NCI-H1092 treated with DMSO at 0.1 percent for 48 hours (cell line): Measurements from ENCODE around the gene STK36.

Experiments
- DNase-seq: peaks from one replicate; lab custom pipeline; 2025; lab: John Stamatoyannopoulos, UW

Gene STK36

DNA sequence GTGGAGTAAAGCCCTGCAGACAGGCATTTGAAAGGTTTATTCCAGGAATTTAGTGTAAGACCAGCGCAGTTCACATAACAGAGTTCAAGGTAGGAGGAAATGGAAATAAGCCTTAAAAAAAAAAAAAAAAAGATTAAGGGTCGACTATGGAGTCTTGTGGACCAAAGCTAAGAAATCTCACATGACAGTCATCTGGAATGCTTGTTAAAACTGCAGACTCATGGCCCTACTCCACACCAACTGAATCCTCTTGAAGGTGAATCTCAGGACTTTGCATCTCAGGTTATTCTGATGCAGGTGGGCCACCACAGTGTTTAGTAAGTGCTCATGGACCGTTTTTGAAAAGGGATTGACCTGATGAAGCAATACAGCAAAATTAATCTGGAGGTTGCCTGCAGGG, 47.6 kb downstream of the STK36 start:
- DNase-seq: no peak

DNA sequence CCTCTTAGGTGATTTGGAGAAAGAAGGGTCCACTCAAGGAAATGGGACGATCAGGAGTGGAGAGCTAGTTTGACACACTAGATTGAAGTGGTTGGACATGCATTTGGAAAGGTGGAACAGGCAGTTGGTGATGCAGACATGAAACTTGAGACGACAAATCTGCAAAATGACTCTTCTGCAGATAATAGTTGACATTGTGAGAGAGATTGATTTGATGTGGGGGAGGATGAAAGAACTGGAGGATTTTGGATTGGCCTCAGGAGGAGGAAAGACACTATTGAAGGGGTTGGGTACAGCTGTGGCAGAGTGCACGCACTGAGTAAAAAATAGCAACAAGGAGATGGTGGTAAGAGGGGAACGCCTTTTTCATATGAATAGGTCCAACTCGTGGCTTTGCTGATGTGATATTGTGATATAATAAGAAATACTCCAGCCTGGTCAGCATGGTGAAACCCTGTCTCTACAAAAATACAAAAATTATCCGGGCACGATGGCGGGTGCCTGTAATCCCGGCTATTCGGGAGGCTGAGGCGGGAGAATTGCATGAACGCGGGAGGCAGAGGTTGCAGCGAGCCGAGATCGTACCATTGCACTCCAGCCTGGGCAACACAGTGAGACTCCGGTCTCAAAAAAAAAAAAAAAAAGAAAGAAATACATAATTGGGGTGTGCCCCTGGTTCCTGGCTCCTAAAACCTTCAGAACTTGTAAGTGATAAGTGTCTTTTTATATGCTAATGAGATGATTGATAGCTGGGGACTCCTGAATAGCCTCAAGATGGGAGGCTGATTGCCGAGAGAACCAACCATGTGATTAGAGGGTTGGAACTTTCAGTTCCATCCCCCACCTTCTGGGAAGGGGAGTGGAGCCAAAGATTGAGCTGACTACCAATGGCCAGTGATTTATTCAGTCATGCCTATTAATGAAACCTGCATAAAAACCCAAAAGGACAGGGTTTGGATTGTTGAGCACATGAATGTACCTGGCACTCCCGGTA, 48.5 kb downstream of the STK36 start:
- no peak for DNase-seq

DNA sequence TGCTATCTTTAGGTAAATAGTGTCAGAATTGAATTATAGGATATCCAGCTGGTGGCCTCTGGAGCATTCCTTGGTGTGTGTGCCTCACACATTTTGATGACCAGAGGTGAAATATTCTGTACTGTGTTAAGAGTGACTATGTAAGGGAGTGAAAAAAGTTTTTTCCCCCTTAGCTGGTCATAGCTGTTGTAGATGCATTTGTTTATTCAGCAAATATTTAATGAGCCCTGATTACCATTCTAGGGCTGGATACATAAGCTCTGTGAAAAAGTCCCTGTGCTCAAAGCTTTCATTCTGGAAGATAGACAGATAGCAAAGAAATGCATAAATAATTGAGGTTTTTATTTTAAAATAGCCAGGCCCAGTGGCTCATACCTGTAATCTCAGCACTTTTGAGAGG, 49.6 kb downstream of the STK36 start:
- no peak for DNase-seq

DNA sequence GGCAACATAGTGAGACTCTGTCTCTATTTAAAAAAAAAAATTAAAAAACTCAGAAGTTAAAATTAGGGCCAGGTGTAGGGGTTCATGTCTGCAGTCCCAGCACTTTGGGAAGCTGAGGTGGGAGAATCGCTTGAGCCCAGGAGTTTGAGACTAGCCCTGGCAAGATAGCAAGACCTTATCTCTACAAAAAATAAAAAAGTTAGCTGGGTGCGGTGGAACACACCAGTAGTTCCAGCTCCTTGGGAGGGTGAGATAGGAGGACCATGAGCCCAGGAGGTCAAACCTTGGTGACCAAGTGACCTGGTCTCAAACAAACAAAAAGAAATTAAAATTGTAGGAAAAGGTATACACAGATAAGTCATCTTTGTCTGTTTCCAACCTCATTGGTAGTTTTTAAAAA, 50.0 kb downstream of the STK36 start:
- no peak for DNase-seq

DNA sequence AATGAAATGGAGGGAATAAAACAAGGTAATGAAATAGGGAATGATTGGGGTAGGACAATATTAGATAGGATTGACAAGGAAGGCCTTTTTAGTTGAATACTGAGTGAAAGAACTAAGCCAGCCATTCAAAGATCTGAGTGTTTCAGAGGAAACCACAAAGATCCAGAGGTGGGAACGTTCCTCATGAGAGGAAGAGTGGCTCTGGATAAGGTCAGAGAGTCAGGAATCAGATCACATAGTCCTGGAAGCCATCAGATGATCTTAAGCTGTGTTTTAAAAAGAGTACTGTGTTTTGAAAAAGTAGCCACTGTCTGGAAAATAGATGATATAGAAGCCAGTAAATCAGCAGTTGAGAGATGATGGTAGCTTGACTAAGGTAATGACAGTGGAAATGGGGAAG, 50.5 kb downstream of the STK36 start:
- no peak for DNase-seq

DNA sequence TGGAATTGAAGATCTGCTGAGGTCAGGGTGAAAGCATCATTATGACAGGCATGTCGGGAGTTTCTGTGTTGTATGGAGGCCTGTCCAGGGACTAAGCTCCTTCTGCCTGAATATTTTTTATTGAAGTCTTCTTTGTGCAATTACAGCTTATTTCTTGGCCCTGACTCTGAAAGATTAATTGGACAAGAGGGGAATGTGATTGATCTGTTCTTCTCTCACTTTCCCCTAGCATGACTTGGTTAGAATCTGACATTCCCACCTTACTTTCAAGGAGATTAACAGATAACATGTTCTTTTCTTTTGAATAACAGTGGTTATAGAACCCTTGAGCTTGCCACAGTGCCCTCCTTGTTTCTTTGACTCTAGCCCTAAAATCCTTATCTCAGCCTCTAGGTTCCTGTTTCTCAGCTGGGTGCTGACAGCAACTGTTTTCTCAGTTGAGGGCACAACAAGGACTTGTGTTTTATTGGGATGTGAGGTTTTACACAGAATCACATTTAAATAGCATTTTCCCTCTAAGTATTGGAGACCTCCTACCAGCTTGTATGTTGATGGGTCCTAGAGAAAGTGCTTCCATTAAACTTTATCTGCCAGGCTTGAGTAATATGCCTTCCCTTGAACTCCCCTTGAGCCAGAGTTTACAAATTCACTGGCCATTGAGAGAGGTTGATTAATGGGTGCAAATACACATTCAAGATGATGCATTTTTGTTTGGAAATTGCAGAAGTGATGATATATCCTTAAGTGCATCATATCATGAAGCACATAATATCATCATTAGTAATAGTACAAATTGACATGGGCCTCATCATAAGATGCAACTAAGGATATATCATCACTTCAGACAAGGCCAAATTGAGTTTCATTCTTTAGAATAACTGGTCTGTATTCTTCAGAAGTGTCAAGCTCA, 51.2 kb downstream of the STK36 start:
- no peak for DNase-seq

DNA sequence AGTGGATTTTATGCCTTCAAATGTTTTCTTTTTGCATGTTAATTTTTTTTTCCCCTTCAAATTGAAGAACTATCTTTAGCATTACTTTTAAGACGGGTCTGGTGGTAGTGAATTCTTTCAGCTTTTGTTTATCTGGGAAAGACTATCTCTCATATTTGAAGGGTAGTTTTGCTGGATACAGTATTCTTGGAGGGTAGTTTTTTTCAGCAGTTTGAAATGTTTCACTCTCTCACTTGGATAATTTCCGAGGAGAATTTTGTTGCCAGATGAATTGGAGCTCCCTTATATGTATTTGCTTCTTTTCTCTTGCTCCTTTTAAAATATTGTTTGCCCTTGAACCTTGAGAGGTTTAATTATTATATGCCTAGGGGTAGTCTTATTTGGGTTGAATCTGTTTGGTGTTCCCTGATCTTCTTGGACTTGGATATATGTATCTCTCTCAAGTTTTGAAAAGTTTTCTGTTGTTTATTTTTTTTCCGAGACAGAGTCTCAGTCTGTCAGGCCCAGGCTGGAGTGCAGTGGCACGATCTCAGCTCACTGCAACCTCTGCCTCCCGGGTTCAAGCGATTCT, 54.2 kb downstream of the STK36 start:
- DNase-seq: no peak

DNA sequence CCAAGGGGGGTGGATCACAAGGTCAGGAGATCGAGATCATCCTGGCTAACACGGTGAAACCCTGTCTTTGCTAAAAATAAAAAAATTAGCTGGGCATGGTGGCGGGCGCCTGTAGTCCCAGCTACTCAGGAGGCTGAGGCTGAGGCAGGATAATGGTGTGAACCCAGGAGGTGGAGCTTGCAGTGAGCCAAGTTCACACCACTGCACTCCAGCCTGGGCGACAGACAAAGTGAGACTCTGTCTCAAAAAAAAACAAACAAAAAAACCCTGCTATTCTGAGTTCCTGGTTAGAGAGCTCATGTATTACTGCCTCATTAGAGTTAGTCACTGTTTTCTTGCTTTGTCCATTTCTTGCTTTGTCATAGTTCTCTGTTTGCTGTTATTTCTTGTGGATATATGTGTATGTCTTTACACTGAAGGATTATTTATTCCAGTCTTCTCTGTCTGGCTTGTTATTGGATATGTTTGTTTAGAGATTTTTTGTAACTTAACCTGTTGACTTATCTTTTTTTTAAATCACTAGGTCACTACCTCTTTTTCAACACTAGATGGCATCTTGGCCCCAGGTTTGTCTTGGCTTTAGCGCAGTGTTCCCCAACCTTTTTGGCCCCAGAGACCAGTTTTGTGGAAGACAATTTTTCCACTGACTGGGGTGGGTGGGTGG, 55.7 kb downstream of the STK36 start:
- DNase-seq: no peak

DNA sequence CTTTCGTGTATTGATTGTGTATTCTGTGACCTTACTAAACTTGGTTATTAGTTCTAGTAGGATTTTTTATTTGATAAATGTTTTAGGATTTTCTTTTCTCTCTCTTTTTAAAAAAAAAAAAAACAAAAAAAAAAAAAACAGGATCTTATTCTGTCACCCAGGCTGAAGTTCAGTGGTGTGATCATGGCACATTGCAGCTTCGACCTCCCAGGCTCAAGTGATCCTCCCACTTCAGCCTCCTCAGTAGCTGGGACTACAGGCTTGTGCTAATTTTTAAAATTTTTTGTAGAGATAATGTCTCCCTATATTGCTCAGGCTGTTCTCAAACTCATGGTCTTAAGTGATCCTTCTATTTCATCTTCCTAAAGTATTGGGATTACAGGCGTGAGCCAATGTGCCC, 57.8 kb downstream of the STK36 start:
- no peak for DNase-seq

DNA sequence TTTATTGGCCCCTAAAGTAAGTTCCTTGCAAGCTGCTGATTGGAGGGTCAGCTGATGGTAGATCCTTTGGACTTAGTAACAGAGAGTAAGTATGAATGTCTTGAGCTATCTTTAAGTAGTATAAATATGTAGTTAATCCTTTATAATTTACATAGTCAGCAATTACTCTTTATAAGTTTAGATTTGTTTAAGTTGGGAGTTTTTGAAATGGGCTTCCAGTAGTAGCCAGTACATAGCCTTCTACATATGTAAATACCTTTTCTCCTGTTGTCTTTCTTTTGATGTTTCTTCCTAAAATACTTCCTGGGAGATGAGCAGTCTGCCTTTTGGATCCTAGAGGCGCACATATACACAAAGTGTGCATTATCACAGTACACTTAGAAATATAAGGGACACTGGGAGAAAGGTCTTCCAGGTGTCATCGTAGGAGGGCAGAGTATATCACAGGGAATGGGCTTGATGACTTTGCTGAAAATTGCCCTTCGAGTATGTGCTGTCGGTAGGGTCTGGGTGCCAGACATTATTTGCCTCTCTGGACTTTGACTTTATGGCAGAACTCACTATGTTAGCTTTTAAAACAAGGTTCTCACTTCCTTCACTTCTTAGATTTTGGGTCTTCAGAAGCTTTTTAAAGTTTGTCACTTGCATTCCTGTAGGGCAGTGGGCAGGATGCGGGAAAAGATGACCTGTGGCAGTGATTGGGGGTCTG, 60.3 kb downstream of the STK36 start:
- DNase-seq: no peak

DNA sequence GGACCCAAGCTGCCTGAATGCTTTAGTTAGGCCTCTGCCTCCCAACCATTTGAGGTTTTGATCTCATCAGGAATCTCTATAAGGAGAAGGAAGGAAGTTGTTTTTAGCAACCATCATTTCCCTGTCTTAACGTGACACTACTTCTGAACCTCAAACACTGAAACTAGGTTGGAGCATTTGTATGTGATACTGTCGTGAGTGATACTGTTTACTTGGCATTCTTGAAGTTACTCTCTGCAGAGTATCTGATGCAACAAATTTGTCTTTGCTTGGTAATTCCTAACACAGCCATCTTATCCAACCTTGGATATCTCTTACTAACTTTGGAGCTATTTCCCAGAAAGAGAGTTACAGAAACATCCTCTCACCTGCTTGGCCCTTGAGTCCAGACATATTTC, 60.9 kb downstream of the STK36 start:
- DNase-seq: no peak

DNA sequence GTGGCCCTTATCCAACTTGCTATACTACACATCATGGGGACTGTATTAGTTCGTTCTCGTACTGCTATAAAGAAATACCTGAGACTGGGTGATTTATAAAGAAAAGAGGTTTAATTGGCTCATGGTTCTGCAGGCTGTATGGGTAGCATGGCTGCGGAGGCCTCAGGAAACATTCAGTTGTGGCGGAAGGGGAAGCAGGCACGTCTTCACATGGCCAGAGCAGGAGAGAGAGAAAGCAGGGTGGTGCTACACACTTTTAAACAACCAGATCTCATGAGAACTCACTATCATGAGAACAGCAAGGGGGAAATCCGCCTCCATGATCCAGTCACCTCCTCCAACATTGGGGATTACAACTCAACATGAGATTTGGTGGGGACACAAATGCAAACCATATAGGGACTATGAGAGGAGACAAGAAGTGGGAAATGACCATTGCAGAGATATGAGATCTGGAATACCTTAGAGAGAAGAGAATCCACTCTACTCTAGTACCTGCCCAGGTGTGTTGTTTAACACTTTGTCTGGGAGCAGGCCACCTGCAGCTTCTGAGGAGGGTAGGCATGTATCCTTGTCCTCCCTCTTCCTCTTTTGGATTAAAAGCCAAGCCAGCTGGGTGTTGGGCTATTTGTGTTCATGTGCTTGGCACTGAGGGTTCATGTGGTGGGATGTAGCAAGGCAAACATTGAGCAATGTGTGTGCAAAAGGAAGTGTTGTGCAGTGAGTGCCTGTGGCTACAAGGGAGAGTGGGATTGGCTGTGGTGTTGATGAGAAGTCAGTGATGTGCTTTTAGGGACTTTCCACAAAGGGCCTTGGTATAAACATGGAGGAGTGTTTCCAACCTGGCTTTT, 61.5 kb downstream of the STK36 start:
- no peak for DNase-seq

DNA sequence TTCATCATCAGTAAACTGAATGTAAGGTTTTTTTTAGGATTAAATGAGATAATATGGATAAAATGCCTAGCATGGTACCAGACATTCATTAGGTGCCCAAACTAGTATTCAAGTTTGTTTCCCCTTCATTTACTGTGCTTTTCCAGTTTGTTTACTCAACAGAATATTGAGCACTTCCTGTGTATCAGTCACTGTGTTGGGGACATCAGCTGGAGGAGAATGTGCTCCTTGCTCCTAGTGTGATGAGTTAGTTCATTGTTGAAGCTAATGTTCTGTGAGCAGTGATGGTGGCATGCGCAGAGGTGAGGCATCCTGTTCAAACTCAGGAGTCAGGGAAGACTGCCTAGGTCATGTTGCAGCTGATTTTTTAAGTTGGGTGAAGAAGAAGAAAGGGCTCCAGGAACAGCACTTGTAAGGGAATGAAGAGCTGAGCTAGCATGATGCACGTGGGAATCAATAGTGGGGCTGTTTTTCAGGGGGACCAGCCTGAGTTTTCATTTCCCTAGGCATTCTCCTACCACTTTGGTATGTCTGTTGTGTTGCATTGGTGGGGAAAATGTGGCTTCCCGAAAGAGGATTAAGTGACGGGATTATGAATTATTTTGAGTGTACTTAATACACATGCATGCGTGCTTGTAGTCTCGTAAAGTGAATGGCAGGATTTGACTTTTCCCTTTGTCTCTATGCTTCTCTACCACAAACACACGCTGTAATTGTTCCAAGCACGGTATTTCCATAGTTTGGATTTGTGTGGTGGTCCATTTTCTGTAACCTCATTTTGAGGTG, 62.5 kb downstream of the STK36 start:
- DNase-seq: no peak

DNA sequence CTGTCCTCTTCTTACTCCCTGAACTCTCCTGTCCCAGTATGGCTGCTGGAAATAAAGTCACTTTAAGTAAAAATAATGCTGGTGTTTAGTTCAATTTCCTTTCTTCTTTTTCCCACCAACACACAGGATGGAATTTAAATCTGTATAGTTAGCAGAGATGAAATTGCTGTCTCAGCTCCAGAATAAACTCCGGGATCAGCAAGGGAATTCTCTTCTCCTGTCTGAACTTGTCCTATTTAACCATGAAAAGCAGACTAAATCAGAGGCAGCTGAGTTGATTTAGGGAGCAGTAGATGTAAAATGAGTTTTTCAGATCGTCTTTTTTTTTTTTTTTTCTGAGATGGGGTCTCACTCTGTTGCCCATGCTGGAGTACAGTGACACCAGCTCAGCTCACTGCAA, 64.6 kb downstream of the STK36 start:
- no peak for DNase-seq

DNA sequence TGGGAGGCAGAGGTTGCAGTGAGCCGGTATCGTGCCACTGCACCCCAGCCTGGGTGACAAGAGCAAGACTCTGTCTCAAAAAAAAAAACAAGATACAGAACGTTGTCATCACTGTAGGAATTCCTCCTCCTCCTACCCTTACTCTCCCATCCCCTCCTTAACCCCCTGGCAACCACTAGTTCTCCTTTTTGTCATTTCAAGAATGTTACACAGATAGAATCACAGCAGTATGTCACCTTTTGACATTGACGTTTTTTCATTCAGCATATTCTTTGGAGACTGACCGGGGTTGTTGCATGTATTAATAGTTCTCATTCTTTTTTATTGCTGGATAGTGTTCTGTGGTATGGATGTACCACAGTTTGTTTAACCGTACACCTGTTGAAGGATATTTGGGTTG, 71.2 kb downstream of the STK36 start:
- no peak for DNase-seq

DNA sequence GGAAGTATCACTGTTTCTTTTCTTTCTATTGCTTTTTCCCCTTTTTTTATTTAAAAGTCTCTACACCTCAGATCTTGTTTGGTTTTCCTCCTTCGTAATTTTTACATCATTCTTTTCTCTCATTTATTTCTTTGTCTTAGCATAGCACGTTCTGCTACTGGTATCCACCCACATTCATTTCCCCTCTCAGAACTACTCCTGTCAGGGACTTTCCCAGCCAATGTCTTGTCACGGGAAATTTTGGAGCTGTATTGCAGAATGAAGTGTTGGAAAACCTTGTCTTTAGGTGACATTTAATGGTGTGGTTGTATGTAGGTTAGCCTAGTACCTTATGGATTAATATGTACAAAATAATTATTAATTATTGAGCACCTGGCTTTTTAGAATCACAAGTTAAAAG, 72.7 kb downstream of the STK36 start:
- no peak for DNase-seq

DNA sequence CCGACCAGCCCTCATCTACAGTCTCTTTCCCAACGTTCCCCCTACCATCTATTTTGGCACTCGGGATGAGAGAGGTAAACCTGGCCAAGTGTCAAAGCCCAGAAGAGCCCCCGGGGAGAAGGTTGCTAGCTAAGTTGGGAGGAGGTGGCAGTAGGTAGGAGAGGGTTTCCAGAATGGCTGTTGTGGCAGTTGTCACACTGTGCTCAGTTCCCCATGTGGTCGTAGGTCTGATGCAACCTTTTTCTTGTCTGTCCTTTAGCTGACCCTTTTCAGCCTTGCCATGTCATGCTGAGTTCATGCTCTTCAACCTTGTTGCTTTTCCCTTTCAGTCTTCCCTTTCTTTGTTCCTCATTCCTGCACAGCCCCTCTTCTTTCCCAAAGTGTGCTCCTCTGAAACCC, 73.3 kb downstream of the STK36 start:
- DNase-seq: no peak

DNA sequence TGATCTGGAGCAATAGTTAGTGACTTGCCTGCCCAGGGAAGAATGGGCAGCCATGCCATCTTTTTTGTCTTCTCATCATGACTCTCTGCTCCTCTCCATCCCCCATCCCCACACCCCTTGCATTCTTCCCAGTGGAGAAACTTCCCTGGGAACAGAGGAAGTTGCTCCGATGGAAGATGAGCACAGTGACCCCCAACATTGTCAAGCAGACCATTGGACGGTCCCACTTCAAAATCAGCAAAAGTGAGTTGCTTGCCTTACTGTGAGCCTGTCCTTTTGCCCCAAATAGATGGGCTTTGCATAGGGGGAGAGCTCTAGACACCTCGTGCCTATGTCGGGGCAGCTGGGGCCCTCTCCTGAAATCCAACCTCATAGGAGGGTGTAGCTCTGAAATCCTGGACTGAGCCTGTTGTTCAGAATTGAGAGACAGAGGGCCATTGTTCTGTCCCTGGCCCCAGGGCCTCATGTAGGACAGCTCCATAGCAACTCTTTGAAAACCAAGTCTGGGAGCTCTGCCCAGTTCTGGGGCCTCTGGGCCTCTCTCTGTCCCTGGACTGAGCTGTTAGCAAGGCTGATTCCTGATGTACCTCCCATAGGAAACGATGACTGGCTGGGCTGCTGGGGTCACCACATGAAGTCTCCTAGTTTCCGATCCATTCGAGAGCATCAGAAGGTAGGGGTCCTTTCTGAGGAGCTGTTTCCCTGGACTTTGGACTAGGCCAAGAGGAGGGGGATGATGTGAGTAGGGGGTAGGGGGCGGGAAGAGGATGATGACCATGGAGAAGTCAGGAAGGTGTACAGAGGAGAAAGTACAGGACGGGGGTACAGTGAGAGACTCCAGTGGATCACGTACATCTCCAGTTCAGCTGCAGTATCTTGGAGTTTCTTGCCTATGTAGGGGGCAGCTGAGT, 73.9 kb downstream of the STK36 start:
- DNase-seq: no peak

DNA sequence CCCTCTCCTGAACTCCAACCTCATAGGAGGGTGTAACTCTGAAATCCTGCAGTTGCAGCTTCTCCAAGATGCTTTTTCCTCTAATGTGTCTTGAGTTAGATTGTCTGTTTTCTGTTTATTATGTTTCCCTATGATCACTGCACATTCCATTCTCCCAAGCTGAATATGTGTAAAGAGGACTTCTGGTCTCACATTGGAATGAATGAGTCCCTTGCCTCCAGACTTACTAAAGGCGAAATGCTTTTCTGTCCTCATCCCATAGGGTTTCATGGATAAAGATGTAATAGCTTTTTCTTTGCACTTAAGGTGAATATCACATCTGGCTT, 74.5 kb downstream of the STK36 start:
- DNase-seq: no peak
